Heart left ventricle (tissue), 16 donors: Measurements from ENCODE around the gene PEX11G. TPM values are rescaled to one million over a fixed set of nuclear protein-coding genes. Genes with fewer than 3 reads are reported as not detected.

ENCODE experiments used
- ATAC-seq, 4 donors: fragments of 200-7000 bp; cut with Tn5 transposase; one replicate each; pipeline ENCODE4 v1.9.1; 2020 to 2022; ENCODE audit warnings: moderate library complexity in 4 of 4, mild to moderate bottlenecking in 3 of 4, moderate number of reproducible peaks in 1 of 4
- DNase-seq, 5 donors: peaks; one replicate each; pipeline ENCODE4 v3.0.0-alpha.2; 2020
- H3K27ac ChIP-seq, 12 donors: fragments of 200-600 bp; sonication (generic) in 4 of 12; one replicate each; pipeline versions ENCODE4 v1.5.0 to v1.8.0; 2016 to 2022; ENCODE audit warnings: mild to moderate bottlenecking in 2 of 12
- H3K27me3 ChIP-seq, 9 donors: fragments of 200-600 bp; sonication (generic) in 2 of 9; one replicate each; pipeline versions ENCODE4 v1.5.1 to v1.8.0; 2016 to 2022; ENCODE audit warnings: mild to moderate bottlenecking in 3 of 9
- H3K36me3 ChIP-seq, 9 donors: fragments of 200-600 bp; sonication (generic) in 2 of 9; one replicate each; pipeline versions ENCODE4 v1.5.0 to v1.8.0; 2018 to 2022; ENCODE audit warnings: mild to moderate bottlenecking in 2 of 9
- H3K4me1 ChIP-seq, 12 donors: fragments of 200-600 bp; sonication (generic) in 4 of 12; one replicate each; pipeline versions ENCODE4 v1.5.0 to v1.8.0; 2016 to 2022; ENCODE audit warnings: mild to moderate bottlenecking in 3 of 12
- H3K4me3 ChIP-seq, 12 donors: fragments of 200-600 bp; sonication (generic) in 4 of 12; one replicate each; pipeline versions ENCODE4 v1.5.0 to v1.8.0; 2017 to 2022; ENCODE audit warnings: mild to moderate bottlenecking in 9 of 12, moderate library complexity in 4 of 12
- H3K9me3 ChIP-seq, 12 donors: fragments of 200-600 bp; sonication (generic) in 4 of 12; one replicate each; pipeline versions ENCODE4 v1.5.0 to v1.8.0; 2016 to 2022; ENCODE audit warnings: mild to moderate bottlenecking in 1 of 12
- POLR2A ChIP-seq, 2 donors: fragments of 450-650 bp; IDR thresholded peaks; one replicate each; pipeline ENCODE4 v1.6.1; 2017; ENCODE audit warnings: antibody characterized with exemption in 2 of 2, mild to moderate bottlenecking in 2 of 2, moderate library complexity in 2 of 2
- WGBS, 4 donors: extraction: QIAGEN DNeasy Blood & Tissue Kit in 2 of 4; methylation state at CpG; one replicate each; pipeline versions ENCODE4 v1.1.5 to v1.1.7; 2013 to 2018; 5-methylcytosine and 5-hydroxymethylcytosine counted together
- intact Hi-C, 10 donors: fragments of 100-400 bp; cut with DNase I; formaldehyde crosslinking; loops; one replicate each; pipeline versions ENCODE4 v1.11.1 to v1.14.2; 2022
- polyA plus RNA-seq, 2 donors: library from polyadenylated mRNA; stranded (reverse); fragments of 200-250 nt; gene quantifications; one replicate each; pipeline ENCODE4 v1.2.3, GENCODE V29; 2013
- total RNA-seq, 9 donors: library from RNA; depleted of rRNA in 2 of 9; stranded (reverse); fragments of >200 nt in 2 of 9; fragmentation: NEBNext Ultra II Directional in 3 of 9; extraction: Animal tissue kit (Norgen Biotek cat#: 25700) in 3 of 9; gene quantifications; one replicate each; pipeline versions ENCODE4 v1.1.0 to v1.2.4, GENCODE V29; 2016 to 2023
- TF ChIP-seq, protein P1 (sequence below), 12 donors: fragments of 200-600 bp; sonication (generic) in 4 of 12; IDR thresholded peaks; one replicate each; pipeline versions ENCODE4 v1.5.0 to v1.8.0; 2018 to 2022; ENCODE audit warnings: antibody characterized with exemption in 12 of 12, mild to moderate bottlenecking in 5 of 12
- donor health status: ischemic (EF 13 %, LVEDD 7.1; RV severe dilation, severe dysfunction).
- donor health status: healthy with polysubstance abuse.
- donor health status: DM: no; HTN: yes; CAD: no.
- donor health status: DM: no; HTN: no; CAD: no.
- donor health status: ischemic (EF 25% LVEDD 6.9; RV normal size, moderate dysfunction).
- donor health status: ischemic (EF 25% LVEDD 5.7; RV mildly dilated, moderate dysfunction).
- donor health status: healthy.
- donor health status: DM: yes; HTN: yes; CAD: no.
- donor health status: ischemic (EF 35%, LVEDD 5.7; RV mildly dilated, moderate dysfunction).
- donor health status: nonischemic (EF 11% LVEDD 7.7; RV severe dilation, severe dysfunction).
- donor health status: DM: yes; HTN: yes; CAD: no.
- donor health status: PGD.
- donor health status: ischemic (EF 29% LVEDD 5.4; RV normal size, mild dysfunction).
- donor health status: nonischemic (EF 23%, LVEDD 6.1; RV moderate dilation, normal function).

Gene PEX11G
- total and polyA plus RNA-seq, 11 donors = 0.55 to 3.4 (median 1.5) TPM

DNA sequence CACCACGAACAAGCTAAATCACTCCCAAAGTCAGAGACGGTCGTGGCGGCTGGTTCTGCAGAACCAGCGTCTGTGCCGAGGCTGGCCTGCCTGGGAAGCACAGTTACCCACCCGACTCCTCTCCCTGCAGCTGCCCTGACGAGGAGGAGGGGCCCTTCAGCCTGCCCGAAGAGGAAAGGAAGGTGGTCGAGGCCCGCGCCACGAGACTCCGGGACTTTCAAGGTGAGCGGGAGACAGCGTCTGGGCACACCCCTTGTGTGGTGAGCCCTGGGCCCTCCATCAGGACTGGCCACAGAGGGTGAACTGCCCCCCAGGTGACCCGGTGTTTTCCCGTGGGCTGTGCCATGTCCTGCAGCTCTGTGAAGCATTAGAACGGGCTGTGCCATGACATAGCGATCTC, 29.1 kb downstream of the PEX11G start:
- TF ChIP-seq, protein P1, sequence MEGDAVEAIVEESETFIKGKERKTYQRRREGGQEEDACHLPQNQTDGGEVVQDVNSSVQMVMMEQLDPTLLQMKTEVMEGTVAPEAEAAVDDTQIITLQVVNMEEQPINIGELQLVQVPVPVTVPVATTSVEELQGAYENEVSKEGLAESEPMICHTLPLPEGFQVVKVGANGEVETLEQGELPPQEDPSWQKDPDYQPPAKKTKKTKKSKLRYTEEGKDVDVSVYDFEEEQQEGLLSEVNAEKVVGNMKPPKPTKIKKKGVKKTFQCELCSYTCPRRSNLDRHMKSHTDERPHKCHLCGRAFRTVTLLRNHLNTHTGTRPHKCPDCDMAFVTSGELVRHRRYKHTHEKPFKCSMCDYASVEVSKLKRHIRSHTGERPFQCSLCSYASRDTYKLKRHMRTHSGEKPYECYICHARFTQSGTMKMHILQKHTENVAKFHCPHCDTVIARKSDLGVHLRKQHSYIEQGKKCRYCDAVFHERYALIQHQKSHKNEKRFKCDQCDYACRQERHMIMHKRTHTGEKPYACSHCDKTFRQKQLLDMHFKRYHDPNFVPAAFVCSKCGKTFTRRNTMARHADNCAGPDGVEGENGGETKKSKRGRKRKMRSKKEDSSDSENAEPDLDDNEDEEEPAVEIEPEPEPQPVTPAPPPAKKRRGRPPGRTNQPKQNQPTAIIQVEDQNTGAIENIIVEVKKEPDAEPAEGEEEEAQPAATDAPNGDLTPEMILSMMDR (IDR thresholded peaks at IDR 0.05) = no peak
- no peak for TF ChIP-seq POLR2A (IDR thresholded peaks at IDR 0.05)
- H3K27ac ChIP-seq = no peak overlapping the region
- no peak for ATAC-seq
- no peak for DNase-seq
- H3K36me3 ChIP-seq = peaks cover under 1 to 95% (median 71%) of the 10 kb centered on the region in 9 donors
- no peaks in the 10 kb centered on the region for H3K9me3 ChIP-seq
- H3K4me3 ChIP-seq = no peak overlapping the region
- WGBS, 4 donors = 86 to 94% (median 91%) methylated on average over 16 to 20 of the region's 20 CpGs
- H3K27me3 ChIP-seq = no peaks in the 10 kb centered on the region
- no peaks in the 10 kb centered on the region for H3K4me1 ChIP-seq
- intact Hi-C loops = no loop called here

GRCh38 chr19:7458675-7459074, 30.2 kb downstream of the PEX11G start:
- DNase-seq (no peak), ATAC-seq (no peak)
- Histone ChIP-seq H3K27ac (no peak overlapping the region), H3K4me3 (no peak overlapping the region), H3K27me3 (no peaks in the 10 kb centered on the region), H3K4me1 (no peaks in the 10 kb centered on the region), H3K9me3 (no peaks in the 10 kb centered on the region), H3K36me3 (peaks cover 0 to 95% (median 67%) of the 10 kb centered on the region in 9 donors)
- TF ChIP-seq, protein P1 (IDR thresholded peaks at IDR 0.05) = no peak
- no peak for TF ChIP-seq POLR2A (IDR thresholded peaks at IDR 0.05)
- 92 to 93% (median 93%) methylated on average over 9 of the region's 9 CpGs for WGBS, 4 donors
- intact Hi-C loops = no loop called here

DNA sequence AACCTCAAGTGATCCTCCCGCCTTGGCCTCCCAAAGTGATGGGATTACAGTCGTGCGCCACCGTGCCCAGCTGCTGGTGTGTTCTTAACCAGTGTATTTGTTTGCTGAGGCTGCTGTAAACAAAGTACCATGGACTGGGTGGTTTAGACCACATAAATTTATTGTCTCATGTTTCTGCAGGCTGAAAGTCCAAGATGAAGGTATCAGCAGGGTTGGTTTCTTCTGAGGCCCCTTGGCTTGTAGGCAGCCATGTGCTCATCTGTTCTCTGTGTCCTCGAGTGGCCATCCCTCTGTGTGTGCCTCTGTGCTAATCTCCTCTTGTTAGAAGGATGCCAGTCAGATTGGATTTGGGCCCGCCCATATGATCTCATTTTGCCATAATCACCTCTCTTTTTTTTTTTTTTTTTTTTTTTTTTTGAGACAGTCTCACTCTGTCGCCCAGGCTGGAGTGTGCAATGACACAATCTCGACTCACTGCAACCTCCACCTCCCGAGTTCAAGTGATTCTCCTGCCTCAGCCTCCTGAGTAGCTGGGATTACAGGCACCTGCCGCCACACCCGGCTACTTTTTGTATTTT, 31.8 kb downstream of the PEX11G start:
- TF ChIP-seq POLR2A (IDR thresholded peaks at IDR 0.05) = no peak
- TF ChIP-seq, protein P1 (IDR thresholded peaks at IDR 0.05) = no peak
- Histone ChIP-seq H3K4me1 (no peaks in the 10 kb centered on the region), H3K36me3 (peaks cover 0 to 88% (median 57%) of the 10 kb centered on the region in 9 donors), H3K9me3 (no peaks in the 10 kb centered on the region), H3K27me3 (no peaks in the 10 kb centered on the region), H3K4me3 (no peak overlapping the region), H3K27ac (no peak overlapping the region)
- ATAC-seq (no peak), DNase-seq (no peak)
- intact Hi-C loops = no loop called here
- WGBS, 4 donors = 93 to 97% (median 95%) methylated on average over 11 of the region's 11 CpGs

DNA sequence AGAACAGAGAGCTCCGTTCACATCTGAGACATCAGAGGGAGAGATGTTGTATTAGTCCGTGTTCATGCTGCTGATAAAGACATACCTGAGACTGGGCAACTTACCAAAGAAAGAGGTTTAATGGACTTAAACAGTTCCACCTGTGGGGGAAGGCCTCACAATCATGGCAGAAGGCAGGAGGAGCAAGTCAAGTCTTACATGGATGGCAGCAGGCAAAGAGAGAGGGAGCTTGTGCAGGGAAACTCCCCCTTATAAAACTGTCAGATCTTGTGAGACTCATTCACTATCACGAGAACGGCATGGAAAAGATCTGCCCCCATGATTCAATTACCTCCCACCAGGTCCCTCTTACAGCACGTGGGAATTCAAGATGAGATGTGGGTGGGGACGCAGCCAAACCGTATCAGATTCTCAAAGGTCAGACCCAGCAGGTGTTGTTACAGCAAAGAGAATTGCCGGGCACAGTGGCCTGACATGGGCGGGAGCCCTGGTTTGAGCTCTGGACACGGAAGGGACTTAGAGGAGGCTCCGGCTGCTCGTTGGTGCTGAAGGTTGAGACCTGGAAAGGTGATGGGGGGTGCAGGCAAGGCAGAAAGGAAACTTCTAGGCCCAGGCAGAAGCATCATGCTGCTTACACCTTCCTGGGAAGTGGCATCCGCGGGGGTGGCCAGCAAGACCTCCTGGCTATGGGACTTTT, 33.1 kb downstream of the PEX11G start:
- 93 to 98% (median 96%) methylated on average over 14 of the region's 14 CpGs for WGBS, 4 donors
- Histone ChIP-seq H3K27me3 (no peaks in the 10 kb centered on the region), H3K36me3 (peaks cover 0 to 88% (median 63%) of the 10 kb centered on the region in 9 donors), H3K9me3 (no peaks in the 10 kb centered on the region), H3K4me1 (no peaks in the 10 kb centered on the region), H3K27ac (no peak overlapping the region), H3K4me3 (no peak overlapping the region)
- intact Hi-C loops = no loop called here
- no peak for DNase-seq
- no peak for ATAC-seq
- TF ChIP-seq, protein P1 (IDR thresholded peaks at IDR 0.05) = no peak
- no peak for TF ChIP-seq POLR2A (IDR thresholded peaks at IDR 0.05)
